Tibial artery (tissue), 4 donors: ENCODE data around the gene NLK.

ENCODE experiments used
- DNase-seq, 2 donors: peaks; one replicate each; pipeline ENCODE4 v3.0.0-alpha.2; 2019
- H3K27ac ChIP-seq, 2 donors: fragments of 200-600 bp; sonication (generic) in 1 of 2; 1 replicate in 1 of 2; 2 replicates in 1 of 2; pipeline ENCODE4 v1.5.1; 2018 to 2019; ENCODE audit warnings: mild to moderate bottlenecking in 1 of 2
- H3K27me3 ChIP-seq, 2 donors: fragments of 200-600 bp; sonication (generic) in 1 of 2; one replicate each; pipeline versions ENCODE4 v1.5.1 to v1.6.0; 2016 to 2019
- H3K36me3 ChIP-seq, 3 donors: fragments of 200-600 bp; sonication (generic) in 2 of 3; one replicate each; pipeline ENCODE4 v1.5.1; 2016 to 2019; ENCODE audit warnings: mild to moderate bottlenecking in 2 of 3
- H3K4me1 ChIP-seq, 4 donors: fragments of 200-600 bp; sonication (generic) in 2 of 4; 1 replicate in 3 of 4; 2 replicates in 1 of 4; pipeline ENCODE4 v1.5.1; 2016 to 2019
- H3K4me3 ChIP-seq, 2 donors: fragments of 200-600 bp; sonication (generic) in 1 of 2; 1 replicate in 1 of 2; 2 replicates in 1 of 2; pipeline ENCODE4 v1.5.1; 2018 to 2019; ENCODE audit warnings: mild to moderate bottlenecking in 2 of 2
- H3K9me3 ChIP-seq, 3 donors: fragments of 200-600 bp; sonication (generic) in 1 of 3; one replicate each; pipeline ENCODE4 v1.5.1; 2016 to 2019
- intact Hi-C: fragments of 100-400 bp; cut with DNase I; formaldehyde crosslinking; loops from one replicate; pipeline ENCODE4 v1.15.0; 2023; ENCODE audit warnings: low total_unique reads
- TF ChIP-seq, protein P1 (sequence below), 2 experiments: fragments of 200-600 bp in 1 of 2; fragments of 450-650 bp in 1 of 2; IDR thresholded peaks; one replicate each; pipeline ENCODE4 v1.5.1; 2017 to 2019; ENCODE audit warnings: antibody characterized with exemption in 2 of 2, mild to moderate bottlenecking in 1 of 2, moderate library complexity in 1 of 2

NLK gene

DNA sequence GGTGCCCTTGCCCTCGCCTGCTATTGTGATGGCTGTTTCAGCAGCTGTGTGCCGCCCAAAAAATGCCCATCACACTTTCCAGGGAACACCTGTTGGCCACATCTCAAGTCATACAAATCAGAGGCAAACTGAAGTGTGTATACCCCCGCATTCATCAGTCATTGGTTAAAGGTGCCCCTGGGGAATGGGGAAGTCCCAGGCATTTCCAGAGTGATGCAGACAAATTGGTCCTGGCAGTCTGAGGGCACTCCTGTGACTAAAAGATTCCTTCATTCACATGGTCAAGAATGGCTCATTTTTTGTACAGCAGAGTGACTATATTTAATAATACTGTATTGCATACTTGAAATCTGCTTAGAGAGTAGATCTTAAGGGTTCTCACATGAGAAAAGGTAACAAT is 173.6 kb downstream of the NLK start:
- no peaks in the 10 kb centered on the region for H3K4me1 ChIP-seq
- no peak for DNase-seq
- peaks cover 0 to 3% (median 0%) of the 10 kb centered on the region in 3 donors for H3K9me3 ChIP-seq
- H3K27ac ChIP-seq: no peak overlapping the region
- H3K36me3 ChIP-seq: no peaks in the 10 kb centered on the region
- TF ChIP-seq, protein P1, sequence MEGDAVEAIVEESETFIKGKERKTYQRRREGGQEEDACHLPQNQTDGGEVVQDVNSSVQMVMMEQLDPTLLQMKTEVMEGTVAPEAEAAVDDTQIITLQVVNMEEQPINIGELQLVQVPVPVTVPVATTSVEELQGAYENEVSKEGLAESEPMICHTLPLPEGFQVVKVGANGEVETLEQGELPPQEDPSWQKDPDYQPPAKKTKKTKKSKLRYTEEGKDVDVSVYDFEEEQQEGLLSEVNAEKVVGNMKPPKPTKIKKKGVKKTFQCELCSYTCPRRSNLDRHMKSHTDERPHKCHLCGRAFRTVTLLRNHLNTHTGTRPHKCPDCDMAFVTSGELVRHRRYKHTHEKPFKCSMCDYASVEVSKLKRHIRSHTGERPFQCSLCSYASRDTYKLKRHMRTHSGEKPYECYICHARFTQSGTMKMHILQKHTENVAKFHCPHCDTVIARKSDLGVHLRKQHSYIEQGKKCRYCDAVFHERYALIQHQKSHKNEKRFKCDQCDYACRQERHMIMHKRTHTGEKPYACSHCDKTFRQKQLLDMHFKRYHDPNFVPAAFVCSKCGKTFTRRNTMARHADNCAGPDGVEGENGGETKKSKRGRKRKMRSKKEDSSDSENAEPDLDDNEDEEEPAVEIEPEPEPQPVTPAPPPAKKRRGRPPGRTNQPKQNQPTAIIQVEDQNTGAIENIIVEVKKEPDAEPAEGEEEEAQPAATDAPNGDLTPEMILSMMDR (IDR thresholded peaks at IDR 0.05): no peak
- H3K27me3 ChIP-seq: no peaks in the 10 kb centered on the region
- intact Hi-C loops: no loop called here
- H3K4me3 ChIP-seq: no peak overlapping the region

DNA sequence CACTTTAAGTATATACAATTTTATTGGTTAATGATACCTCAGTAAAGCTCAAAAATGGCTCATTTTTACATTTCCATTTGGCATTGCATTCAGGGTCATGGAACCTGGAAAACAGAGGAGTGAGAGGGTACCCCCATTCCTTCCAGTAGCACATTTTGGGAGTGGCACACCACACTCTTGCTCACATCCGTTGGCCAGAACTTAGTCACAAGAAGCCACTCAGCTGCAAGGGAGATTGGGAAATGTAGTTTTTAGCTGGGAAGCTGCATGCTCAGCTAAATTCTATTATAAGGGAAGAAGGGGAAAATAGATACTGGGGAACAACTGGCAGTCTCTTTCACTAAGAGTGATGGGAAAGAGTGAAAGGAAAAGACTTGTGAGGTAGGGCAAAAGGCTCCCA is 174.1 kb downstream of the NLK start:
- H3K27me3 ChIP-seq: no peaks in the 10 kb centered on the region
- no peak overlapping the region for H3K4me3 ChIP-seq
- TF ChIP-seq, protein P1 (IDR thresholded peaks at IDR 0.05): no peak
- no peak for DNase-seq
- no peaks in the 10 kb centered on the region for H3K4me1 ChIP-seq
- H3K36me3 ChIP-seq: no peaks in the 10 kb centered on the region
- intact Hi-C loops: no loop called here
- H3K27ac ChIP-seq: no peak overlapping the region
- H3K9me3 ChIP-seq: peaks cover 0 to 3% (median 0%) of the 10 kb centered on the region in 3 donors

DNA sequence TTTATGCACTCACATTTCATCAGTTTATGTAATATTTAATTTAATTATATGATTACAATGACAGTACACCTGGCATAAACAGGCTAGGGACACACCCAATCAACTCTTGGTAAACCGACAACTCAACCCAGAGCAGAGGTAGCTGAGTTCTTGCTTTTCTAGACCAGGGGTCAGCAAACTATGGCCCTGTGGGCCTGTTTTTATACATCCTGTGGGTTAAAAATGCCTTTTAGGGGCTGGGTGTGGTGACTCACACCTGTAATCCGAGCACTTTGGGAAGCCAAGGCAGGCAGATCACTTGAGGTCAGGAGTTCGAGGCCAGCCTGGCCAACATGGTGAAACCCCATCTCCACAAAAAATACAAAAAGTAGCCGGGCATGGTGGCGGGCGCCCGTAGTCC is 177.3 kb downstream of the NLK start:
- Histone ChIP-seq H3K9me3 (no peaks in the 10 kb centered on the region), H3K36me3 (no peaks in the 10 kb centered on the region), H3K27ac (no peak overlapping the region), H3K4me1 (no peaks in the 10 kb centered on the region), H3K4me3 (no peak overlapping the region), H3K27me3 (no peaks in the 10 kb centered on the region)
- no peak for DNase-seq
- intact Hi-C loops: no loop called here
- TF ChIP-seq, protein P1 (IDR thresholded peaks at IDR 0.05): no peak

DNA sequence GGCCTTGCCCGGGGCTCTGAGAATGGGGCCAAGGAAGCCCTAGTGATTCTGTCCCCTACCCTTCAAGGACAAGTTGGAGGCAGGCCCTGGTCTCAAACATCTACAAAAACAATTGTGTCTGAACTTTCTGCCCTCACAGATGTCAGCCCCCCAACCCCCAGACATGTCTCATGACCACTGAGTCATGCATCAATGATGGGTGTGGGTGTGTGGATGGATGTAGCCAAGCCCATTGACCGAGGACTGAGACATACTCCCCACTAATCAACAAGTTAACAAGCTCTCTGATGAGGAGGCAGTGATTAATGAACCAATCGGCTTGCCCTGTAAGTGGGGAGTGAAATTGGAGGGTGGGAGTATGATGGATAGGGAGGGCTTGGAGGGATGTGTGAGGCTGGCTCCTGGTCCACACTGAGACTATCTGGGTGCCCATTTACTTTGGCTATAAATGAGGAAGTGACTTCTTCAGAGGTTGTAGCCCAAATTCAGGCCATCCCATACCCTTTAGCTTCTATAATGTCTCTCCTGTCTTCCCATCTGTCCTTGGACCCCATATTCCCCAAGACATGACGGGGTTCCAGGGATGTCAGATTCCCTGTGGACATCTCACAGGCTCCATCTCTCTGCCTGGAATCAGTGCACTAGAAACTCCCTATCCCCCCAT is 179.4 kb downstream of the NLK start:
- no peaks in the 10 kb centered on the region for H3K4me1 ChIP-seq
- H3K9me3 ChIP-seq: no peaks in the 10 kb centered on the region
- H3K27me3 ChIP-seq: peaks cover 0 to 7% of the 10 kb centered on the region in 2 donors
- H3K4me3 ChIP-seq: no peak overlapping the region
- H3K36me3 ChIP-seq: no peaks in the 10 kb centered on the region
- TF ChIP-seq, protein P1 (IDR thresholded peaks at IDR 0.05): no peak
- intact Hi-C loops: no loop called here
- H3K27ac ChIP-seq: no peak overlapping the region
- no peak for DNase-seq

DNA sequence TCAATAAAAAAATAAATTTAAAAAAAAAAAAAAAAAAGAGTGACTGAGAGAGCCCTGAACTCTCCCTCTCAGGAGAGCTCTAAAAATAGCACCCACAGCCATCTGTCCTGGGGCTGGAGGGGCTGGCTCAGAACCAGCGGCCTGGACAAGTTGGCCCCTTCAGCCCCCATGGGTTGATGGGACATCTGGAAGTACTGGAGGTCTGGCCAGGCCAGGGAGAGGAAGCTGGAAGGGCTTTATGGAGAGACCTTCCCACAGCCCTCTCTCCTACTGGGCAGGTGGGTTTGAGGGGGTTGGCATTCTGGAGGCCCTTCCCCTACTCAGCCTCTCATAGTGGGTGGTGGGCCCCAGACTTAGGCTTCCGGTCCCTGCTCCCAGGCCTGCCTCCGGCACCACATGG is 182.8 kb downstream of the NLK start:
- DNase-seq: peak in 1 of 2 donors; percentile 32
- peaks cover 0 to 14% (median 10%) of the 10 kb centered on the region in 4 donors for H3K4me1 ChIP-seq
- TF ChIP-seq, protein P1 (IDR thresholded peaks at IDR 0.05): no peak
- no peak overlapping the region for H3K27ac ChIP-seq
- peaks cover 0 to 36% of the 10 kb centered on the region in 2 donors for H3K27me3 ChIP-seq
- H3K9me3 ChIP-seq: no peaks in the 10 kb centered on the region
- H3K4me3 ChIP-seq: no peak overlapping the region
- intact Hi-C loops: no loop called here
- H3K36me3 ChIP-seq: no peaks in the 10 kb centered on the region
